ENCODE results near the gene CD99. TPM values are rescaled to one million over a fixed set of nuclear protein-coding genes. Genes with fewer than 3 reads are reported as not detected.

CD99 gene
- total RNA-seq, 3 donors from 2014 or later (not counting 1 experiment from before 2014, with no cell fraction given) = 312 to 340 (median 333) TPM

DNA sequence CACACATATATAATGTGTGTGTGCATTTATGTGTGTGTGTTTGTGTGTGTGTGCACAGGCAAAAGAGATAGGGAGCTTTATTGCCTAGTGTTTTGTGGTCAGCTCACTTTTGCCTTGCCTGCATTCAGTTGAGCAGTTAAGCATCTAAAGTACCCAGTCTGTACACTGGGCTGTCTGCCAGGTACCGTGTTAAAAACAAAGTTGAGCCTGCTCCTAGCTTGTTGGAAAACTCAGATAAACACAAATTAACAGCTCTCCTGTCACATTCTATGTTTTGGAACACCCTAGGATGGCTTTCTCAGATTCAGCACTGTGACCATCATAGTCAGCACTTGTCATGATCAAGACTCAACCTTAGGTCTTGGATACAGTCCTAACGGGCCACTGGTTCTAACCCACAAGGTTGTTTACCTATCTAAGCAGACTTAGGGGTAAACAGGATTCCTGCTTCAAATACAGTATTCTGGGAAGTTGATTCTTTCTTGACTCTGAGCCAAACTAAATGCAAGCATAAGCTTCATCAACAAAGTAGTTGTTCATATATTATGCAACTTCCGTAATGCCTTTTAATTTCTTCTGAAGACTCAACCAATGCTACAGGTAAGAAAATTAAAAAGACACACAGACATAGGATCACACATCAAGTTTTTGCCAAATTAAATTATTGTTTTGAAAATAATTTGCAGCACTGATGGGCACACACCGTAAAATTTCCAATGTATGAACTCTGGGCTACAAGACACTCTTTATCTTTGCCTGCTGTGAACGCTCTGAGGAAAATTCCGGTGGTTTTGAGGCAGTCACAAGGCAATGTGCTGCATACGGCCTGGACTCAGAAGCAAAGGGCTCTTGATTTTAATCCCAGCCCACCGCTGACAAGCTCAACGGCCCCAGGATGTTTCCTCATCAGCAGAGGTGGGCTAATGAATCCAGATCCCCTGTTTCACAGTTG lies 11.3 kb upstream of the CD99 start:
- Mint-ChIP-seq H3K27ac (no peak overlapping the region), H3K27me3 (ENCODE audit: low read depth in 2 of 2) (peaks cover 6 to 8% of the 10 kb centered on the region in 2 donors), H3K9me3 (no peaks in the 10 kb centered on the region), H3K4me3 (no peak overlapping the region), H3K36me3 (no peaks in the 10 kb centered on the region), H3K4me1 (no peaks in the 10 kb centered on the region)
- Histone ChIP-seq H3K36me3 (ENCODE audit: control insufficient read depth, insufficient read depth, low read length) (no peaks in the 10 kb centered on the region), H3K27me3 (ENCODE audit: control insufficient read depth, insufficient read depth, low read length) (no peaks in the 10 kb centered on the region), H3K9me3 (ENCODE audit: control insufficient read depth, insufficient read depth, low read length) (no peaks in the 10 kb centered on the region), H3K4me1 (ENCODE audit: control insufficient read depth, insufficient read depth, low read length) (no peaks in the 10 kb centered on the region), H3K27ac (ENCODE audit: low read length) (no peak overlapping the region), H3K4me3 (ENCODE audit: low read length) (no peak overlapping the region)
- DNase-seq (no peak), ATAC-seq (no peak)
- intact Hi-C loops (cut with micrococcal nuclease) = no loop called here
- 87% methylated on average over 9 of the region's 9 CpGs for WGBS (ENCODE audit: insufficient coverage)
- TF ChIP-seq, protein P1, sequence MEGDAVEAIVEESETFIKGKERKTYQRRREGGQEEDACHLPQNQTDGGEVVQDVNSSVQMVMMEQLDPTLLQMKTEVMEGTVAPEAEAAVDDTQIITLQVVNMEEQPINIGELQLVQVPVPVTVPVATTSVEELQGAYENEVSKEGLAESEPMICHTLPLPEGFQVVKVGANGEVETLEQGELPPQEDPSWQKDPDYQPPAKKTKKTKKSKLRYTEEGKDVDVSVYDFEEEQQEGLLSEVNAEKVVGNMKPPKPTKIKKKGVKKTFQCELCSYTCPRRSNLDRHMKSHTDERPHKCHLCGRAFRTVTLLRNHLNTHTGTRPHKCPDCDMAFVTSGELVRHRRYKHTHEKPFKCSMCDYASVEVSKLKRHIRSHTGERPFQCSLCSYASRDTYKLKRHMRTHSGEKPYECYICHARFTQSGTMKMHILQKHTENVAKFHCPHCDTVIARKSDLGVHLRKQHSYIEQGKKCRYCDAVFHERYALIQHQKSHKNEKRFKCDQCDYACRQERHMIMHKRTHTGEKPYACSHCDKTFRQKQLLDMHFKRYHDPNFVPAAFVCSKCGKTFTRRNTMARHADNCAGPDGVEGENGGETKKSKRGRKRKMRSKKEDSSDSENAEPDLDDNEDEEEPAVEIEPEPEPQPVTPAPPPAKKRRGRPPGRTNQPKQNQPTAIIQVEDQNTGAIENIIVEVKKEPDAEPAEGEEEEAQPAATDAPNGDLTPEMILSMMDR (IDR thresholded peaks at IDR 0.05) = no peak

DNA sequence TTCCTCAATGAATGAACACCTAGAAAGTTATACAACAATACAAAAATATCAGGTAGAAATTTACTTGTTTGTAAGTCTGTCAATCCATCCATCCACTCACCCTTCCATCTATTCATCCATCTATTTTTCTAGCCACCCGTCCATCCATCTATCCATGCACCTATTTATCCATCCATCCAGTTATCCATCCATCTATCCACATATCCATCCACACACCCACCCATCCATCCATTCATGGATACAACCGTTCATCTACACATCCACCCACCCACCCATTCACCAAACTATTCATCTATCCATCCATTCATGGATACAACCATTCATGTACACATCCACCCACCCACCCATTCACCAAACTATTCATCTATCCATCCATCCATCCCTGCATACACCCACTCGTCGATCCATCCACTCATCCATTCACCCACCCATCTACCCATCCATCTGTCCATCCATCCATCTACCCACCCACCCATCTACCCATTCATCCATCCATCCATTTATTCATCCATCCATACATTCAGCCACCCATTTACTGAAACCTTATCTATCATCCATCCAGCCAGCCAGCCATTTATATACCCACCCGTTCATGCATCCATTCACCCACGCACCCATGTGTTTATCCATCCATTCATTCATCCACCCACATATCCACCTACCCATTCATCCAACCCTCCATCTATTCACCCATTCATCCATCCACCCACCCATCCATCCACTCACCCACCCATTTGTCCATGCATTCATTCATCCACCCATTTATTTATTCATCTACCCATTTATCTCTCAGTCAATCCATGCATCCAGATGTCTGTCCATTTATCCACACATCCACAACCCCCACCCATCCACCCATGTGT lies 10.4 kb upstream of the CD99 start:
- no peak overlapping the region for H3K4me3 ChIP-seq (ENCODE audit: low read length)
- Mint-ChIP-seq H3K9me3 (no peaks in the 10 kb centered on the region), H3K36me3 (no peaks in the 10 kb centered on the region), H3K27me3 (ENCODE audit: low read depth in 2 of 2) (peaks cover 6 to 8% of the 10 kb centered on the region in 2 donors), H3K4me1 (no peaks in the 10 kb centered on the region), H3K4me3 (no peak overlapping the region), H3K27ac (no peak overlapping the region)
- H3K27ac ChIP-seq (ENCODE audit: low read length) = no peak overlapping the region
- no peaks in the 10 kb centered on the region for H3K27me3 ChIP-seq (ENCODE audit: control insufficient read depth, insufficient read depth, low read length)
- TF ChIP-seq, protein P1 (IDR thresholded peaks at IDR 0.05) = no peak
- intact Hi-C loops (cut with micrococcal nuclease) = no loop called here
- ATAC-seq = no peak
- H3K9me3 ChIP-seq (ENCODE audit: control insufficient read depth, insufficient read depth, low read length) = no peaks in the 10 kb centered on the region
- no peaks in the 10 kb centered on the region for H3K36me3 ChIP-seq (ENCODE audit: control insufficient read depth, insufficient read depth, low read length)
- no peak for DNase-seq
- H3K4me1 ChIP-seq (ENCODE audit: control insufficient read depth, insufficient read depth, low read length) = no peaks in the 10 kb centered on the region
- 78% methylated on average over 6 of the region's 6 CpGs for WGBS (ENCODE audit: insufficient coverage)

DNA sequence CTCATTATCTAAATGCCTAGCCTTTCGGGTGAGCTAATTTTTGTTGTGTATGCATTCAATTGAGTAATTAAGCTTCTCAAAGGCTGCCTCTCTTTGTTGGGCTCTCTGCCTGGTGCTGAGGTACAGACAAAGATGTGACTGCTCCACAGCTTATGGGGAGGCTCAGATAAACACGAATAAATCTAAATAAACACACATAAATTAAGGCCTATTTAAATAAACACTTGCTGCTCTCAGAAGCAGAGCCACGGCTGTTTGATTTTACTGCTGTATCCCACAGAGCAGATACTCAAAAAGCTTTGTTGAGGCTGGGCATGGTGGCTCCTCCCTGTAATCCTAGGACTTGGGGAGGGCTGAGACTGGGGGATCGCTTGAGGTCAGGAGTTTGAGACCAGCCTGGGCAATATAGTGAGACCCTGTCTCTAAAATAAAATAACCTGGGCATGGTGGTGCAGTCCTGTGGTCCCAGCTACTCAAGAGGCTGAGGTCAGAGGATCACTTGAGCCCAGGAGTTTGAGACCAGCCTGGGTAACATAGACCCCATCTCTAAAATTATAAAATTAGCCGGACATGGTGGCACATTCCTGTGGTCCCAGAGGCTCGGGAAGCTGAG lies 8.4 kb upstream of the CD99 start:
- DNase-seq (no peak), ATAC-seq (no peak)
- intact Hi-C loops (cut with micrococcal nuclease) = no loop called here
- no peaks in the 10 kb centered on the region for H3K4me1 ChIP-seq (ENCODE audit: control insufficient read depth, insufficient read depth, low read length)
- H3K36me3 Mint-ChIP-seq = no peaks in the 10 kb centered on the region
- no peak overlapping the region for H3K27ac Mint-ChIP-seq
- peaks cover 6 to 8% of the 10 kb centered on the region in 2 donors for H3K27me3 Mint-ChIP-seq (ENCODE audit: low read depth in 2 of 2)
- TF ChIP-seq, protein P1 (IDR thresholded peaks at IDR 0.05) = no peak
- no peak overlapping the region for H3K4me3 Mint-ChIP-seq
- no peaks in the 10 kb centered on the region for H3K9me3 ChIP-seq (ENCODE audit: control insufficient read depth, insufficient read depth, low read length)
- H3K27me3 ChIP-seq (ENCODE audit: control insufficient read depth, insufficient read depth, low read length) = no peaks in the 10 kb centered on the region
- WGBS (ENCODE audit: insufficient coverage) = 81% methylated on average over 5 of the region's 6 CpGs
- H3K9me3 Mint-ChIP-seq = no peaks in the 10 kb centered on the region
- no peaks in the 10 kb centered on the region for H3K36me3 ChIP-seq (ENCODE audit: control insufficient read depth, insufficient read depth, low read length)
- H3K4me1 Mint-ChIP-seq = no peaks in the 10 kb centered on the region
- H3K4me3 ChIP-seq (ENCODE audit: low read length) = no peak overlapping the region
- no peak overlapping the region for H3K27ac ChIP-seq (ENCODE audit: low read length)

Measured in natural killer cell (primary cell).